Islet of Langerhans (tissue), 1 donor: Measurements from ENCODE around the gene TXNDC17.
A peak's percentile ranks its signal among the peaks of the same experiment; 100 is the strongest.
"Not testable (repeated sequence)": the region's sequence is repeated elsewhere in the genome, so short reads cannot be mapped to it uniquely, and the experiment has no call there.

ENCODE experiments used
- FAIRE-seq: peaks from one replicate; lab custom pipeline; 2011; peaks lifted over from hg19 to GRCh38; lab: Jason Lieb, UNC

The TXNDC17 gene

DNA sequence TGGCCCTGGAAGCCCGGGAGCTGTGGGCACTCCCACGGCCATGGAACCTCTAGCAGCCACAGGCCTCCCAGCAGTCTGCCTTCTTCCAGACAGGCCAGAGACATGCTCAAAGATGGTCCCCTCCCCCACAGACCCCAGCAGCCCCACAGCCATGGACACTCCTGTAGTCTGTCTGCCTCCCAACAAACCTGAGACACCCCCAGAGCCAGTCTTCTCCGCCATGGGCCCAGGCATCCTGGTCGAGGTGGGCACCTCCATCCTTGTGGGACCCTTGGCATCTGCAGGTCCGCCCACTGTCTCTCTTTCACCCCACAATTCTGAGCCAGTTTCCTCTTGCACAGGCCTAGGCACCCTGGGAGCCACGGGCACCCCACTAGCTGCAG is 3.4 kb upstream of the TXNDC17 start:
- no peak for FAIRE-seq

DNA sequence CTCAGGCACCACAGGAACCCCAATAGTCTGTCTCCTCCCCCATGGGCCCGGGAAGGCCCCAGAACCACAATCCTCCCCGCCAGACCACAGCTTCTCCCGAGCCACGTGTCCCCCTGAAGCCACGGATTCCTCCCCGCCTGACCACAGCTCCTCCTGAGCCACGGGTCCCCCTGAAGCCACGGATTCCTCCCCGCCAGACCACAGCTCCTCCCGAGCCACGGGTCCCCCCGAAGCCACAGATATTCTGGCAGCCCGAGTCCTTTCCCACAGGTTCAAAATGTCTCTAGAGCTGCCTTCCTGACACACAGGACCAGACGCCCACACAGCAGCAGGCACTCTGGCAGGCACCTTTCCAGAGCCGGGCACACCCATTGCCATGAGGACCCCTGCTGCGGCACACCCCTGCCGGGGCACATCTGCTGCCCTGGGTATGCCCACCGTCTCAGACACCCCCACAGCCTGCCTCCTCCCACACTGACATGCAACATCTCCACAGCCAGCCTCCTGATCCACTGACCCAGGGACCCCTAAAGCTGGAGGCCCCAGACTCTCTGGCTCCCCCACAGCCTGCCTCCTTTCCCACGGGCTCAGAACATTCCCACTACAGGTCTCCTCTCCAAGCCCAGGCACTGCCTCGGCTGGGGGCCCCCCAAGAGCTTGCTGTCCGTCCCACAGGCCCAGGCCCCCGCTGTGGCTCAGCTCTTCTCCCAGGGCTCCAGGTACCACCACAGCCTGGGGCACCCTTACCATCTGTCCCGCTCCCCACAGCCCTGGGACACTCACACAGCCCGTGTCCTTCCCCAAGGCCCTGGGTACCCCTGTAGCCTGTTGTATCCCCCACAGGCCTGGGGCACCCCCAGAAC is 2.6 kb upstream of the TXNDC17 start:
- FAIRE-seq, result no peak

DNA sequence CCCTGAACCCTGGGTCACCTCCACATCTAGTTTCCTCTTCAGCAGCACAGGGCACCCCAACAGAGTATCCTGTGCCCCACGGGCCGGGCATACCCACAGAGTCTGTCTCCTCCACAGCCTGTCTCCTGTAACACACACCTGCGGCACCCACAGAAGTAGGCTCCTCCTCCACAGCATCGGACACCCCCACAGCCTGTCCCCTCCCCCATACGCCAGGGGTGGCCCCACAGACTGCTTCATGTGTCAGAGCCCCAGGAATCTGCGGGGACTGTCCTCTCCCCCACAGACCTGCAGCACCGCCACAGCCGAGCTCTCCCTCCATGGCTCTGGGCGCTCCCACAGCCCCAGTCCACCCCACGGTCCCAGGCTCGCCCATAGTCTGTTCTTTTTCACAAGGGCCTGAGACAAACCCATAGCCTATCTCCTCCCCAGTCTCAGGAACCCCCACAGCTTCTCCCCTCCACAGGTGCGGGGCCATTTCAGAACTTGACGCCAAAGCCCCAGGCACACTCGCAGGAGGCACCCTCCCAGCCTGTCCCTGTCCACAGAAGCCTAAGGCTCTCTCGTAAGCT is 1.8 kb upstream of the TXNDC17 start:
- no peak for FAIRE-seq

DNA sequence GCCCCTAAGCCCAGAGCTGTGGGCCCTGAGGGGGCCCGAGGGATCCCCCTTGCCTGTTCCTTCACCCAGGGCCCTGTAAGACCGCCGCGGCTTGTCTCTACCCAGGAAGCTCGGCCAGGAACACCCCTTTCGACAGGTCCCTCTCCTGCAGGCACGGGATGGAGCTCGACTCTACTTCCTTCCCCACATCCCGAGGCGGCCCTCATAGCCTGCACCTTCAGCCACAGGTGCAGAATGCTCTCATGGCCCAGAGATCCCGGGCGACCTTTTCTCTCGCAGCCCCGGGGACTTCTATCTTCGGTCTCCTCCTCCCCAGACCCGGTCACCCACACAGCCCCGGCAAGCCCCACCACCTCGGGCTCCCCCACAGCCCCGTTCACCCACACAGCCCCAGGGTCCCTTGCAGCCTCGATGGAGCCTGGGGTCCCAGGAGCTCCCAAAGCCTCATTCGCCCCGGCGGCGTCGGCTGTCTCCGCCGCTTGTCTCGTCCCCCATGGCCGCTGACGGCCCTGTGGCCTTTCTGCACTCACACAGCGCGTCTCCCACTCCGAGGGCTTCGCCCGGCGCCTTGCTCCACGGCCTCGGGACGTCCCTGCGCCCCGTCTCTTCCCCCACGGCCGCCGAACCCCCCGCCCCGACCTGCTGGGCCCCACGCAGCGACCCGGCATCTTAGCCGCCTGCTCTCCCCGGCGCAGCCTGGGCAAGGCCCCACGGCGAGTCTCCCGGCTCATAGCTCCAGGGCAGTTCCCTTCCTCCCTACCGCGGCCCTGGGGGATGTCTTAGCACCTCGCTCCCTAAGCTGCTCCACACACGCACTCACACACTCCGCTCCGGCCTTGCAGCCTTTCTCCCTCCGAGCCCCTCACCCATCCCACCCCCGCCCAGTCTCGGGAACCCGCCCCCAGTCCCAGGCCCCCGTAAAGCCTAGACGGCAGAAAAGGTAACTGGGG is 999 bp upstream of the TXNDC17 start:
- FAIRE-seq, result no peak

DNA sequence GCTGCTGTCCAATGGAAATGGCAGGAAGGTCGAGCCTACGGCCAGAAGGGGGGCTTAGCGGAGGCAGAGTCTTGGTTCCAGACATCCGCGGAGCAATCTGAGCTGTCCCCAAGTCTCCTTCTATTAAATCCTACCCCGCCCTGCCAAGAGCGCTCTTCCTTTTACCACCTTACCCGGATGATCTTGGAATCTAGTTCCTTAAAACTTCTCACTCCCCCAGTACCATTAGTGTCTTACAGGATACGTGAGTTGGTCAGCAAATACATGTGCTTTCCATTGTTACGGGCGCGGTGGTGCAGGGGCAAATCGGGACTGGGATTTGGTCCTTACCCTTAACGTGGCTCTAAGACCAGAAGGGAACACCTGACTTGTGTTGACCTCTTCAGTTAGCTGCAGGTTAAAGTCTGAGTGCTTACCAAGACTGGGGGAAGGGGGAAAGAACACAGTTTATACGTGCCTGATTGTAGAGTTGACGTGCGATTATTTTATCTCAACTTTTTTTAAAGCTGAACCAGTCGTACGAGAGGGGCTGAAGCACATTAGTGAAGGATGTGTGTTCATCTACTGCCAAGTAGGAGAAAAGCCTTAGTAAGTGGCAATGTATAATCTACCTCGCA is 495 bp downstream of the TXNDC17 start:
- FAIRE-seq, result no peak

DNA sequence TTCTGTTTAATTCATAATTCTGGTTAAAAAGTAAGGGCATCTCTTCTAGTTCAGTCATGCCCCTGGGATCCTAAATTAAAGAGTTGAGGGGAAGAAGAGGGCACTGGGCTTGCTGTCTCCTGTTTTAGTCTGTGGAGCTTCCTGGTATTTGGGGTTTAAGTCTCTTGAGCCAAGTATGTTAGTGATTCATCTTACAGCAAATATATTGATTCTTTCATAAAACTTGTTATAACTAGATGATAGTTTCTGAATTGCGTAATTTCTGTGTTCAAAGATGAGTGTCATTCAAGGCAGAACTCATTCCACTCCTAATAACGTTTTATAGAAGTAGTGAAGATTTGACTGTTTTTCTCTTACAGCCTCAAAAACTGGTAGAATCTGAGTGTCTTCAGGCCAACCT is 1.7 kb downstream of the TXNDC17 start:
- no peak for FAIRE-seq

DNA sequence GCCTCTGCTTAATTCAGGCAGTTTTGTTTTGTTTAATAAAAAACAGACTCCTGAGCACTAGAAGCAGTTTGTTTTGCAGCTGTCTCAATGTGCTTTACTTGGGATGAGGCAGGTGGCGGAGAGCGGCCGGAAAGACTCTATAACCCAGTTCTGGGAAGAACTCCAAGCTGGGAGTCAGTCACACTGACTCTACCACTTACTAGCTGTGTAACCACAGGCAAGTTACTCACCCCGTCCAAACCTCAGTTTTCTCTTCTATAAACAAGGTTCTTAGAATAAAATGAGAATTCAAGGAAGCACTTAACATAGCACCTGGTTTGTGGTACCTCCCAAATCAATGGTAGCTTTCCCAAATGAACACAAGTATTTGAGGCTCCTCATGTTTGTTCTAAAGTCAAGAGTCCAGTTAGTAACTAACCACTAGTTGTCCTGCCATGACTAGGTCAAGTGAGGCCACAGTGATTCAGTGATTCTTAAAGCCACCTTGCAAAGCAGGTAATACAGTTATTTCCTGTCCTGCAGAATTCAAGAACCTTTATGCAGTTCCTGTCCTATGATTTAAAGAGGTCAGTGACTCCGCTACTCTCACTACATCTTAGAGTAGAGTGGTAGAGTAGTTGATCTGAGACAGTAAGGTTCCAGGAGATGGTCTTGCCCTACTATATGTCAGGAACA is 2.7 kb downstream of the TXNDC17 start:
- no peak for FAIRE-seq

DNA sequence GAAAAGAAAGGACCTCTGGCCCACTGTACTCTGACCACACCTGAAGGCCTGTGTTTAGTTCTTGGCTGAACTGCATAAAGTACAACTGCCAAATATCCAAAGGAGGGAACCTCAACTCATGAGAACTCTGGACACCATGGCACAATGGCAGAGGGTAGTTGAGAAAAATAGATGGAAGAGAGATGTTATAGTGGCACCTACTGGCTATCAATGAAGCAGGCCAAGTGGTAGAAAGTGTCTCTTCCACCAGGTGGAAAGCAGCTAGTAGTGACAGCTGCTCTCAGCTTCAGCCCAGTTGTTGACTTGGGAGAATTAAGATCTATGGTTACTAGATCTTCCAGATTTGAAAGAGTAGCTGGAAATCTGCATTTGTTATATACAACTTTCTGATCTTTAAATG is 7.3 kb downstream of the TXNDC17 start:
- FAIRE-seq, result no peak

DNA sequence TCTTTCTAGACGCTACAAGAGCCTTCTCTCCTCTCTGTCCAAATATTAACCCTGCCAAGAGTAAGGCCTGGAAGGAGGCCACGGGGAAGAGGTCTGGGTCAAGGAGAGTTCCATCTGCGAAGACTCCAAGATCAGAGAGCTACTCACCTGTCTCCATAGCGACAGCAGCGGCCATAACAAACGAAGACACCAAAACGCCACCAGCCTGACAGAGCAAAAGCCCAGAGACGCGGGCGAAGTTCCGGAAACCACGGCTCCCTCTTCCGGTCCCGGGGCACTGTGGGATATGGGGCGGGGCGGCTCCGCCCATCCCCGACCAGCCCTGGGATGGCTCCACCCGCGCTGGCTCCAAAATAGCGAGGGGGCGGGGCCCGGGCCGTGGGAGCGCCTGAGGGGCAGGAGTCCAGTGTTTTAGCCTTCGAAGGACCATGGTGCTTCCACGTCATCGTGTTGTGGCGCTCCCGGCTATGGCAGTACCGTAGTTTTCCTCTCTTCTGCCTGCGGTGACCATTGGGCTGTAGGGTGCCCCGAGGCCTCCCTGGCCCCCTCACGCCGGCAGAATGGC is 10.6 kb downstream of the TXNDC17 start, which contains the start of the genes C17orf100 and MED31:
C17orf100 (plus strand) TSS at position 409 of the 565 bp plus-strand sequence; CDS start at position 561, 152 bp downstream.
MED31 (minus strand) TSS at position 252 of the 565 bp plus-strand sequence; CDS start at position 175, 77 bp downstream.
- peak; percentile 43 for FAIRE-seq

DNA sequence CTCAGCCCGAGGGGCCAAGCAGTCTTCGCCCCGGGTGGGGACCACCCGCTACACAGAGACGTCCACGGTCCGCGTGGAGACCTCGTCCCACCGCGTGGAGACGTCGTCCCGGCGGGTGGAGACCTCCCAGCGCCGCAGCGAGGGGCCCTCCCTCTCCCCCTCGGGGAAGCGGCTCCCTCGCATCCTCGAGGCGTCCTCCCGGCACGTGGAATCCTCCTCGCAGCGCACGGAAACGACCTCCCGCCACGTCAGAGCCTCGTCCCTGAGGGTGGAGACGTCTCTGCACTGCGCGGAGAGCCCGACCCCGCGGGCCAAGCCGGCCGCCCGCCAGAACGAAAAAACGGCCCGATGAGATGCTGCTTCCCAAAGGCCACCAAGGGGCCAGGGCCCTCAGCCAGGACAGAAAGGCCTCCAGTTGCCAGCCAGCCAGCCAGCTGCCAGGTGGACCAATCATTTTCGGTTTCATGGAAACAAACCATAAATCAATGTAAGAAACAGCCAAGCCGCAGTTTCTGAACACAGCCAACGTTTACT is 11.1 kb downstream of the TXNDC17 start:
- no peak for FAIRE-seq

DNA sequence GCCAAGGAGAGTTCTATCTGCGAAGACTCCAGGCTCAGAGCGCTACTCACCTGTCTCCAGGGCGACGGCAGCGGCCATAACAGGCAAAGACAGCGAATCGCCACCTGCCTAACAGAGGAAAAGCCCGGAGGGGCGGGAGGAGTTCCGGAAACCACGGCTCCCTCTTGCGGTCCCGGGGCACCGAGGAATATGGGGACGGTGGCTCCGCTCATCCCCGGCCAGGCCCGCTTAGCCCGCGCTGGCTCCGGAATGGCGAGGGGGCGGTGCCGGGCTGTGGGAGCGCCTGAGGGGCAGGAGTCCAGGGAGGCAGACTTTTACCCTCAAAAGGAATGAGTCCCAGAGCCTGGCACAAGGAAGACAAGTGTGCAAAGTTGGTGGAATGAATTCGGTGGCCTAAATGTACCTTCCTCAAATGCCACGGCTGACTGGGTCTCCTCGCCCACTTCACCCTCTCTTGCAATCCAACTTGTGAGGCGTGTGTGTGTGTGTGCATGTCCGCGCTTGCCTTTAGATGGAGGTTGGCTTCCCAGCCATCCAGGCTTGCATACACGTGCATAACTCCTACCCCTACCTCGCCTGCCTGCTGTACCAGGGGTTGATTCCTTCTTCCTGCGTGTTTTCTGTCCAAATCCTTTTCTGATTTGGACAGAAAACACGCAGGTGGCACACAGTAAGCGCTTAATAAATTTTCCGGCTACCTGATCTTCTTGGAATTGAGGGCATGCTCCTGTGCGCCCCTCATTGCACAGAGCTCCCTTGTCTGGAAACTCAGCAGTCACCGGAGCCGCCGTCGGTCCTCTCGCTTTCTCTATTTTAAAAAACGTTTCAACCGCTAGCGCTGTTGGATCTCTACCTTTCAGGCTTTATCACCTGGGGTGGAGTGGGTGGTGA is 14.2 kb downstream of the TXNDC17 start:
- no peak for FAIRE-seq

DNA sequence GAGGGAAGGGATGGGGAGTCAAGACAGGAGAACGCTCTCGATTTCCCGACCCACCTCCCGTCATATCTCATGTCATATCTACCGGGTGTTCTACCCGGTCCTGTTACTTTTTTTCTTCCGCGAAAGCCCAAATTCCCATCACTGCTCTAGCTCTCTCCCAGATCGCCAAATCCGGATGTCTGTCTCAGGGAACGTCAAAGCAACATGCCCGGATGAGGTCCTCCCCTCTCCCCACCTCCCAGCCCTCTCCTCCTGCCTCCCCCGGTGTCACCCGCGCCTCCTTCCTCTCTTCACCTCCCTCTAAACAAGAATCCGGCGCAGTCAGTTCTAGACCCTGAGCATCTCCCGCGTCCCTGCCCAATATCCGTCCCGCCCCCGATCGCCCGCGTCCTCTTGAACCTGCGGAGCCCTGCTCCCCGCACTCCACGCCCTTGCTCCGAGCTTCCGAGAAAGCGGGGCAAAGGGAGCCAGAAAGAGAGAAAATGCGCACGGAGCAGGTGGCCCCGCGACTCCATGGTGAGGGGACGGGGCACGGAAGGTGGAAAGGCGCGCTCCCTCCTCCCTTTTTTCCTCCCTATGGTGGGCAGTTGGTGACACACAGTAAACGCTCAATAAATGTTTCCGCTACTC is 15.0 kb downstream of the TXNDC17 start:
- FAIRE-seq, result not testable (repeated sequence)

DNA sequence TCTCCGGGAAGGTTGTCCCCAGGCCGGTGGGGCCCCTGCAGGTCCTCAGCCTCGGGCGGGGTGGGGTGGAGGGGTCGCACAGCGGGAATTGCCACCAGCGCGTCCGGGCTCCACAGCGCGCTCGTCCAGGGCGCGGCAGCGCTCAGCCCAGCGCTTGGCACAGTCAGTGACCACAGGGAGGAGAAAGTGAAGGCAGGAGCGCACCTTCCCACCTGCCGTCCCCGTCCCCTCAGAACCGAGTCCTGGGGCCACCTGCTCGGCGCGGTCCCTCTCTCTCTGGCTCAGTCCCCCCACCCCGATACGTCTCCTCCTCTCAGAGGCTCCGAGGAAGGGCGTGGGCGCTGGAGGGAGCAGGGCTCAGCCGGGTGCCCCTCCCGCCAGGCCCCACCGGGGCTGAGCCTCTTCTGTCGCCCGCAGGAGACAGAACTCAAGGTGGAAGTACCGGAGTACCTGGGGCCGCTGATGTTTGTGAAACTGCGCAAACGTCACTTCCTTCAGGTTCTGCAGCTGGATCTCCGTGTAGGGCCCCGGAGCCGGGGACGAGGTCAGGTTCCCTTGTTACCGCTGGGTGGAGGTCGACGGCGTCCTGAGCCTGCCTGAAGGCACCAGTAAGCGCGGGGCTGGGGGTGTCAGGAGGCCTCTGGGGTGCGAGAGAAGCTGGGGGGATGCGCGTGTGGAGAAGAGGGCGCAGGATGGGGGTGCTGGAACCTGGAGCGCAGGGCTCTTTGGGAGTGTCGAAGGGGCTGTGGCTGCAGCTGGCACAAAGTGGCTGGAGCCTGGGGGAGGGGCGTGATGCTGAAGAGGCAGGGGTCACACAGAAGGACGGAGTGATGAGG is 16.2 kb downstream of the TXNDC17 start:
- not testable (repeated sequence) for FAIRE-seq

DNA sequence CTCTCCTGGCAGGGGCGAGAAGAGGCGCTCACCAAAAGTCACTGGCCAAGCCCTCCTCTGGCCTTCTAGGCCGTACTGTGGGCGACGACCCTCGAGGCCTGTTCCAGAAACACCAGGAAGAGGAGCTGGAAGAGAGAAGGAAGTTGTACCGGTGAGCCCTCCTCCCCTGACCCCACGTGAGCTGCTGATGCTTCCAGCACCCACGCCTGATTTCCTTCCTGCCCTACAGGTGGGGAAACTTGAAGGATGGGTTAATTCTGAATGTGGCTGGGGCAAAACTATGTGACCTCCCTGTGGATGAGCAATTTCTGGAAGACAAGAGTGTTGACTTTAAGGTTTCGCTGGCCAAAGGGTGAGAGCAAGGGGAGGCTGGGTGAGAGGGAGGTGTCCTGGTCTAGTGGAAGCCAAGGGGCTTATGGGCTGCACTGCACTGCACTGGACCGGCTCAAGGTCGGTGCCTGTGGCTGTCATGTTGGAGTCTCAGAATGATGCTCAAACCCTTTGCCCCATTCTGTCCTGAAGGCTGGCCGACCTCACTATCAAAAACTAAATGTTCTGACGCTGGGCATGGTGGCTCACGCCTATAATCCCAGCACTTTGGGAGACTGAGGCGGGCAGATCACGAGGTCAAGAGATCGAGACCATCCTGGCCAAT is 16.9 kb downstream of the TXNDC17 start:
- no peak for FAIRE-seq

DNA sequence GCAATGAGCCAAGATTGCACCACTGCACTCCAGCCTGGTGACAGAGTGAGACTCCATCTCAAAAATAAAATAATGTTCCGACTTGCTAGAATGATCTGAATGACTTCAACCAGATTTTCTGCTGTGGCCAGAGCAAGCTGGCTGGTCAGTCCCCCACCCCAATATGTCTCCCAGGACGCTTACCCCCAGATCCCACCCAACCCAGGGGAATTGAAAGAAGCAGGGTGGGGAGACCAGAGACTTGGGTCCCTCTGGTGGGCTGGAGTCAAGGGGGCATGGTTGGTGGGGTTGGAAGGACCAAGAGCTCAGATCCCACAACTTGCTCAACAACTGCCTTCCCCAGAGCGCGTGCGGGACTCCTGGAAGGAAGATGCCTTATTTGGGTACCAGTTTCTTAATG is 17.6 kb downstream of the TXNDC17 start:
- FAIRE-seq, result not testable (repeated sequence)

DNA sequence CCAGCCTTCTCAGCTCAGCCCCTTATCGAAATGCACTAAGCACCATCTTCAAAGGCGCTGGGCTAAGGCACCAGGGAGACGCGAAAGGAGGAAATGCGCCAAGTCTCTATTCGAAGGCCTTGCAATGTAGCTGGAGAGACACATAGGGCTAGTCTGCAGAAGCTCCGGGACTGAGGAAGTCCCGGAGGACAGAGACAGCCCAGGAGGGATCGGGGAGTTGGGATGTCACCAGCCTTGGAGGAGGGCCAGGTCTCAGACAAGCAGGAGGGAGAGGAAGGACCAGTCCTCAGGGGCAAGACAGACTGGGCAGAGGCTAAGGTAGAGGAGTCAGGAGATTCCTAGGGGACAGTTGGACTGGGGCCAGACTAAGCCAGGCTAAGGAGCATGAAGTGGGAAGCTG is 19.2 kb downstream of the TXNDC17 start:
- no peak for FAIRE-seq

DNA sequence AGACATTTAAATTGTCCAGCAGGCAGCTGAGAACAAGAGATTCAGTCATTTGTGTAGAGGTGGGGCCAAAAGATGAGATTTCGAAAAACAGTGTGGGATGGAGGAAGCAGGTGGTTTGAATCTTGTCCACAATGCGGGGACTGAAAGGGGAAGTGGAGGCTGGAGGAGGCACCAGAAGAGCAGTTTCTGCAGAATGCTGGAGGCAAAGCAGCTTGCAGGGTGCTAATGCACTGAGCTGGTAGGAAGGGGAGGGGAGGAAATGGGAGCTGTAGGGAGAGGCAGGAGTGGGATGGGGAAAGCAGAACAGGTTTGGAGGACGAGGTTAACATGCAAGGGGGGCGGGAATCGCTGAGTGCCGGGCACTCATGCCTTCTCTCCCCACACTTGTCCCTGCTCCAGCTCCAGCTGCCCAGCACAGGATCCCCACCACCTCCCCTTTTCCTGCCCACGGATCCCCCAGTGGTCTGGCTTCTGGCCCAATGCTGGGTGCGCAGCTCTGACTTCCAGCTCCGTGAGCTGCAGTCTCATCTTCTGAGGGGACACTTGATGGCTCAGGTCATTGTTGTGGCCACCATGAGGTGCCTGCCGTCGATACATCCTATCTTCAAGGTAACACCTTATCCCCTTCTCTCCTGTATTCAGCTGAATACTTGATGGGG is 20.1 kb downstream of the TXNDC17 start:
- no peak for FAIRE-seq
